H4 (cell line): ENCODE results near the gene DIP2B. TPM values are rescaled to one million over a fixed set of nuclear protein-coding genes. Genes with fewer than 3 reads are reported as not detected.

Source experiments
- DNase-seq: peaks from one replicate; pipeline ENCODE4 v3.0.0-alpha.2; 2015; ENCODE audit warnings: low spot score
- total RNA-seq: library from RNA; depleted of rRNA; stranded (reverse); fragments of >200 nt; shearing (Covaris generic); gene quantifications from 2 replicates; pipeline ENCODE4 v1.2.3, GENCODE V29; 2014

Gene DIP2B
- total RNA-seq, 1 experiment from 2014 or later, result 13.2 TPM

DNA sequence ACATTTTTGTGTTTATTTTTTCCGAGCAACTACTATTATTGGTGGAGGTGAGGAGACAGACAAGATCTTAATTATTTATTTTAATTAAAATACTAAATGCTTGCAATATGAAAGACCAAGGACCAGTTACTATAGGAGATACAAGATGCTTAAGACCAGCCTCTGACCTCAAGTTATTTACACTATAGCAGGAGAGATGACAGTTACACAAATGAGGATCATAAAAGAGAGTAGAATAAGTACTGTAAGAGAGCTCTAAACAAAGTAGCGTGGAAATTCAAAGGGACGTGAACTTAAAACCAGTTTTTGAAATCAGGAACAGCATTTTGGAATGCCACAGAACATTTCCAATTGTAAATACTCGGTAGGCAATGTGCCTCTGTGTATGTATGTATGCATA, 131.1 kb downstream of the DIP2B start:
- no peak for DNase-seq

DNA sequence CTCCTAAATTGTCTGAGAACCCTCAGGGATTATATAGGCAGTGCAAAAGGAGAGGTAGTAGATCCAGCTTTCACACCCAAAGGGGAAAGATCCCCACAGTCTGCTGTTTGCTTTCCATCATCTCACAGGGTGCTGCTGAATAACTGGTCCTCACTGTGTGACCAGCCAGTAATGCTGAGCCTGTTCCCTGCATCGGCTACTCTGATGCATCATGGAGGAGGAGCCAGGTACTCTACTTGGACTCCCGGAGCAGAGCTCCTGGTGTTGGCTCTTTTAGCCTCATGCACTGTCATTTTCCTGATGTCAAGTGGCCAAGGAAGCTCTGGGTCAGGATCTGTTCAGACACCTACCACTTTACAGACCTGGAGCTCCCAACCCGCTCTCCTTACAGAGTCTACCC, 131.7 kb downstream of the DIP2B start:
- DNase-seq, result no peak

DNA sequence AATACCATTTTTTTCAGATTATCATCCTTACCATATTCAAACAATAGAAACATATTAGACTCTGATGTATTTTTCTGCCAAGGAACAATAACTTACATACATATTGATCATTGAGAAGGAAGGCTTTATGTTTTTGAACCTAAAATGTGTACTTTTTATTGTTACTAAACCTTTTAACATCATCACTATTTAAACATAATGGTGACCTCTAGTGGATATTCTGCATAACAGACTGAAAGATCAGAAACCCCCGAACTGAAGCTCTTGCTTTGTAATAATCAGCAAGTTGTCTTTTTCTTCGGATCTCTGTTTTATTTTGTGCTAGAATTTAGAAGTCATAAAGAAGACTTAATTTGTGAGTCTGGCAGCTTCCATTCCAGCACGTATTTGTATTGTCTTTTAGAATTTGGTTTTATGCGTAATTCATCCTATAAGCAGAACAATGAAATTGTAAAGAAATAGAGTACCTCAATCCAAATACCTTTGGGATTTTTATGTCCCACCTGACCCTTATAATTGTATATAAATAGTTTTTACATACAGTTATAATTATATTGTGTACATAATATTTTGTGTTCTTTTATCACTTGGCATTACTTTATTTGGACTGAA, 133.2 kb downstream of the DIP2B start:
- DNase-seq, result peak; percentile 35

- DNase-seq, result no peak
Observed at GRCh38 chr12:50638482-50638880, 133.7 kb downstream of the DIP2B start.

- DNase-seq, result no peak
Observed at GRCh38 chr12:50639721-50640120, 134.9 kb downstream of the DIP2B start.

- no peak for DNase-seq
Observed at GRCh38 chr12:50640321-50640939, 135.6 kb downstream of the DIP2B start.

GRCh38 chr12:50641566-50641965, 136.8 kb downstream of the DIP2B start:
- DNase-seq, result no peak

GRCh38 chr12:50642035-50642451, 137.3 kb downstream of the DIP2B start:
- DNase-seq, result no peak

DNA sequence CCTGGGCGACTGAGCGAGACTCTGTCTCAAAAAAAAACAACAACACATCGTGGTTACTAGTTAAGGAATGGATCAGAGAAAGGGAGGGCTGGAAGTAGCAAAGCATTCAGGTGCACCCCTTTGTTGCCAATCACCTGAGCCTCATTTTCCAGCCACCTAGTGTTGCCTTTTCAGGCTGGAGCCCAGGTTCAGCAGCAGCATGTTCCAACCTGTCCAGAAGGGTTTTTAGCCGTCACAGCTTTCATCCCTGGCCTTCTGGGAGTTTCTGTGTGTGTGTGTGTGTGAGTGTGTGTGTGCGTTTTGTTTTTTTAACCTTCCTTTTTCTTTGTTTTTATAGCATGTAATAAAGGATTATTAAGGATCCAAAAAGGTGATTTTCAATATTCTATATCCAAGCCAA, 138.0 kb downstream of the DIP2B start:
- no peak for DNase-seq

- DNase-seq, result no peak
Observed at GRCh38 chr12:50647031-50647430, 142.2 kb downstream of the DIP2B start.

DNA sequence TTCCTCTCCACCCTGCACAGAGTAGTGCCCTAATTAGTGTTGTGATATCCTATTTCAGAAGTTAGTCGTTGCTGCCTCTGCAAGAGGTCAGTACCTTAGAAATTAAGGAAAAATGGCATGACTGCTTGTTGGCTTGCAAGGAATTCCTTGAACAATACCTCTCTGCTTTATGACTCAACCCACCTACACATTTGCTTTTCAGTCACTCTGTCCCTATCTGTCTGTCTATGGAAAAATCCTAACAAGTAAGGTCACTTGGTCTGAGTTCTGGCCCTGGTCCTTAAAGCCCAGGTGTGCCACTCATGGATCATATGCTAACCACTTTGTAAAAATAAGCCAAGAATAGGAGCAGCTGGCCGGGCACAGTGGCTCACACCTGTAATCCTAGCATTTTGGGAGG, 142.7 kb downstream of the DIP2B start:
- DNase-seq, result no peak

- no peak for DNase-seq
Observed at GRCh38 chr12:50650285-50650684, 145.5 kb downstream of the DIP2B start.

DNA sequence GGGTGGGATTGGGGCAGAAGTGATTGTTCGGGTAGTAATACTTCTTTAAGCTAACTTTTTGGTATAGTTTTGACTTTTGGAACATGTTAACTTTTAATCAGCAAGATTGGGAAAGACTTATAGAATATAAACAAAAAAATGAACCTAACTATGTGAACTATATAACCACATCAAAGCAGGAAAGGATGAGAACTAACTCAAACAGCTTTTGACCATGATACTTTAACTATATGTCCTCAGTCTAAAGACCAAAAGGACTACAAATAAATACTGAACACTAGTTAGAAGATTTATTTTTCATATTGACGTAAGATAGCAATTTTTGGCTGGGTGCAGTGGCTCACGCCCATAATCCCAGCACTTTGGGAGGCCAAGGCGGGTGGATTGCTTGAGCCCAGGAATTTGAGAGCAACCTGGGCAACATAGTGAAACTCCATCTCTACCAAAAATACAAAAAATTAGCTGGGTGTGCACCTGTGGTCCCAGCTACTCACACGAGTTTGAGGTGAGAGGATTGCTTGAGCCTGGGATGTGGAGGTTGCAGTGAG, 150.7 kb downstream of the DIP2B start:
- DNase-seq, result no peak

DNA sequence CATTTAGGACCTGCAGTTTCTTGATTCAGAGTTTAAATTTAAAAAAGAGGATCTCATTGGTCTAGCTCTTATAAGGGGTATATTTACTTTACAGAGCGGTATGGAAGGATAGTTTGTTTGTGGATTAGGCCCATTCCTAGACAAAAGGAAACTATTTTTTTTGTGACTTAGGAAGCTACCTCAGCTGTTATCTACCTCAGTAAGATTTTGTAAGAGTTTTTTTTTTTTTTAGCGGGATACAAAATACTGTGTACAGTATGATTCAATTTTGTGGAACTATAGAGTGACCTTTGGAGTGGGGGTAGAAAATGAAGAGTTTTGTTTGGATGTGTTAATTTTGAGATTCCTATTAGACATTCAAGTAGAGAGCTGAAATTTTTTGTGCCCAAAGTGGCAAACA, 154.5 kb downstream of the DIP2B start:
- no peak for DNase-seq

DNA sequence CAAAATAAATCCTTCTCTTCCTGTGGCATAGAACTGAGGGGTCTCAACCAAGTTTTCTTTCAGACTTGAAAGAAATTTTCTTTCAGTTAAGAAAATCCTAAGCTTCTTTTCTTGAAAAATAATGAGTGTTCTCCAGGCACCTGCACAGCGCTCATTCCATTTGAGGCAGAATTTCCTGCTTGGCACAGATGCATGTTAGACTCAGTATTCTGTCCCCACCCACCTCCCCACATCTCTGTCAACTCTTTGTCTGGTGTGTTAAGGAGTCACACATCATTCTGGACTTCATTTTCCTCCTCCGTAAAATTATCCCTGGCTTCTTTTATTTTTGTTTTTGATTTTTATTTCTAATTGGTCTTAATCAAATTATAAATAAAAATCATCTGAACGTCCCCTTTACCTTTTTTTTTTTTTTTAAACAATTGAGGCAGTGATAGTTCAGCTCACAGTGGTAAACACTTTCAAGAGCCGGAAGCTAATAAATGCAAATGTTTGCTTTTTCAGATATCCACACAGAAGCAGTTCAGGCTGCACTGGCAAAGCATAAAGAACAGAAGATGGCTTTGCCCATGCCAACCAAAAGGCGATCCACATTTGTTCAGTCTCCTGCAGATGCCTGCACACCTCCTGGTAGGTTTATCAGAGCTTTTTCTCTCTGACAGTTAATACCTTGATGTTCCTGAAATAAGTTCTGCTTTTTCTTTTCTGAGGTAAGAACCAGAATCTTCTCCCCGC, 155.1 kb downstream of the DIP2B start:
- DNase-seq, result no peak

GRCh38 chr12:50660425-50660822, 155.6 kb downstream of the DIP2B start:
- no peak for DNase-seq

GRCh38 chr12:50661300-50662115, 156.7 kb downstream of the DIP2B start:
- no peak for DNase-seq

DNA sequence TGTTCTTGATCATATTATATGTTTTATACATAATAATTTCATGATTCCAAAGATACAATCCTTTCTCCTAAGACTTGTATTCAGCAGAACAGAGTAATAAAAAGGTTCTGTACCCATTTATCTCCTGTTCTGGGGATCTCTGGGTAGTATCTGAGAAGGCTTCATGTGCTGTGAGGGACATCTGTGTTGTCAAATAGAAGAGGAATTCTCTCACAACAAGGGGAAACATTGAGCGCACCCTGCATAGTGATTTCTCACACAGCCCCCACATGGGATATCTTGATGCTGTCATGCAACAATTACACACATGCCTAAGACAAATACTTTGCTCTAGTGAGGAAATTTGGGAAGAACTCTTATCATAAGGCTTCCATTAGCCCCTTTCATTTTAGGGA, 157.3 kb downstream of the DIP2B start:
- no peak for DNase-seq

- no peak for DNase-seq
Observed at GRCh38 chr12:50665170-50665569, 160.4 kb downstream of the DIP2B start.

- DNase-seq, result no peak
Observed at GRCh38 chr12:50665609-50666008, 160.8 kb downstream of the DIP2B start.

DNA sequence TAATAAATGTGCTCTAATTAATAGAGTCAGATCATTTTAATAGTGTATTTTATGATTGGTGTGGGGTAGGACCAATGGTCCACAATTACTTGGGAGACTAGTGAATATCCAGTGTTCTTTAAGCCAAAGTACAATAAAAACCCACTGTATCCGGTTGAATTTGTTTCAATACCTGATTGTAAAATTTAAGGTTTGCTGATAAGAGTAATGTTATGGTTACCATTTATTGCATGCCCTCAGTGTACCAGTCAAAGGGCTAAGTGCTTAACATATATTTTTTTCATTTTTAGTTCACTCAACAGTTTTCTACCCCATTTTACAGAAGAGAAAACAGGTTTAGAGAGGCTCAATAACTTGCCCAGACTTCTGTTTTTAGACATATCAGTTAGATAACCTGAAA, 161.2 kb downstream of the DIP2B start:
- DNase-seq, result no peak

DNA sequence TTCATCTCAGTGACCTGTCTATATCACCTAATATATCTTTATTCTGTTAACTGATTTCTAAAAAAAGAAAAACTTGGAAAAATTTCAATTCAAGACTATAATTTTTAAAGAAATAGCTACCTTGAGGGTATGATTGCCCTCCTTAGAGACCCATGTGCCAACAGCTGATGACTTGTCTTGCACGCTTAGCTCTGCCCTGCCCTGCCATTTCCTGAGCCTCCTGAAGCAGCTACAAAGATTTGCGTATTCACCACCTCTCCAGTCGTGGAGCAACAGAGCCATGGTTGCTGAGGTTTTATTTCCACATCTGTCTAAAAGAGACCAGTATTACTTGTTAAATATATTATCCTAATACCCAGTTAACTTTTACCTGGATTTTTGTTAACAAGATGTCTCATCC, 167.4 kb downstream of the DIP2B start:
- DNase-seq, result no peak
